ENCODE measurements around the gene PSME3.

- no peak for TF ChIP-seq CTCF (IDR thresholded peaks at IDR 0.05; ENCODE audit: low read depth, low read length)
- no peak for TF ChIP-seq POLR2A (IDR thresholded peaks at IDR 0.05; ENCODE audit: extremely low read depth, insufficient read length)
- no peak for TF ChIP-seq MYC (IDR thresholded peaks at IDR 0.05; ENCODE audit: low read depth, low read length)
- TF ChIP-seq MAX (IDR thresholded peaks at IDR 0.05; ENCODE audit: low read depth, low read length), result no peak
Measured at GRCh38 chr17:42871647-42872046, 38.5 kb downstream of the PSME3 start.
